ENCODE data around the gene SLC25A11.

Gene SLC25A11

DNA sequence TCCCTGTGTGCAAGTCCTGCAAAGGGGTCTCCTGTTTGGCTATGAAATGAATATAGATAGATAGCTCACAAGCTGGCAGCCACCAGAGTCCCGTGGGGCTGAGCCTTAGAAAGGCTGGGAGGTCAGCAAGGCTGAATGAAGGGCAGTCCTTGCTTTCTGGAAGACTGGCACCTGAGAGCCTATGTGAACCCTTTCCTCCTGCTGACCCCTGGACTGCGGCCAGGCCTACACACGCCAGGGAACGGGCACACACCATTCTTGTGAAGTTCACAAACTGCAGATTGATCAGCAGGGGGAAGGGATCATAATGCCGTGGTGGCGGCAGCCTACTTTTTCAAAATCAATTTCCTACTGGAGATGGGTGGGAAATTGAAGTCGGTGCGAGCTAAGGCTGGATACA, 41.5 kb downstream of the SLC25A11 start:
- no peak overlapping the region for H3K4me3 ChIP-seq (ENCODE audit: low read length)
- no peak for DNase-seq (ENCODE audit: low read depth)
- TF ChIP-seq, protein P1, sequence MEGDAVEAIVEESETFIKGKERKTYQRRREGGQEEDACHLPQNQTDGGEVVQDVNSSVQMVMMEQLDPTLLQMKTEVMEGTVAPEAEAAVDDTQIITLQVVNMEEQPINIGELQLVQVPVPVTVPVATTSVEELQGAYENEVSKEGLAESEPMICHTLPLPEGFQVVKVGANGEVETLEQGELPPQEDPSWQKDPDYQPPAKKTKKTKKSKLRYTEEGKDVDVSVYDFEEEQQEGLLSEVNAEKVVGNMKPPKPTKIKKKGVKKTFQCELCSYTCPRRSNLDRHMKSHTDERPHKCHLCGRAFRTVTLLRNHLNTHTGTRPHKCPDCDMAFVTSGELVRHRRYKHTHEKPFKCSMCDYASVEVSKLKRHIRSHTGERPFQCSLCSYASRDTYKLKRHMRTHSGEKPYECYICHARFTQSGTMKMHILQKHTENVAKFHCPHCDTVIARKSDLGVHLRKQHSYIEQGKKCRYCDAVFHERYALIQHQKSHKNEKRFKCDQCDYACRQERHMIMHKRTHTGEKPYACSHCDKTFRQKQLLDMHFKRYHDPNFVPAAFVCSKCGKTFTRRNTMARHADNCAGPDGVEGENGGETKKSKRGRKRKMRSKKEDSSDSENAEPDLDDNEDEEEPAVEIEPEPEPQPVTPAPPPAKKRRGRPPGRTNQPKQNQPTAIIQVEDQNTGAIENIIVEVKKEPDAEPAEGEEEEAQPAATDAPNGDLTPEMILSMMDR (IDR thresholded peaks at IDR 0.05; ENCODE audit: insufficient read depth, low read depth, low read length, missing control alignments) = no peak

DNA sequence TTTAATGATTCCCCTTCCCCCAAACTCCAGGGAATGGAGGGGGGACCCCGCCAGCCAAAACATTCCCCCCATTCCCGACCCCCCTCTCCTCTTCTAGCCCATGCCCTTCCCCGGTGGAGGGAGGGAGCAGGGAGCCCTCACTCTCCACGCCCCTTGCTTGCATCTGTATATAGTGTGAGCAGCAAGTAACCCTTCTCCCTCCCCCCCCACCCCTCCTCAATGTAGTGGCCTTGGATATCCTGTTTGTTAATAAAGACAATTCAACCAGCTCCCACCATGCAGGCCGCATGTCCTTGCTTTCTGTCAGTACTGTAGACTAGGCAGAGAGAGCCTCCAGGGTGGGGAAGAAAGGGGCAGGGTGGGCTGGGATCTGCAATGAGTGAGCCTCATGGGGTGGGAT, 42.1 kb downstream of the SLC25A11 start:
- DNase-seq (ENCODE audit: low read depth) = no peak
- TF ChIP-seq, protein P1 (IDR thresholded peaks at IDR 0.05; ENCODE audit: insufficient read depth, low read depth, low read length, missing control alignments) = no peak
- no peak overlapping the region for H3K4me3 ChIP-seq (ENCODE audit: low read length)

DNA sequence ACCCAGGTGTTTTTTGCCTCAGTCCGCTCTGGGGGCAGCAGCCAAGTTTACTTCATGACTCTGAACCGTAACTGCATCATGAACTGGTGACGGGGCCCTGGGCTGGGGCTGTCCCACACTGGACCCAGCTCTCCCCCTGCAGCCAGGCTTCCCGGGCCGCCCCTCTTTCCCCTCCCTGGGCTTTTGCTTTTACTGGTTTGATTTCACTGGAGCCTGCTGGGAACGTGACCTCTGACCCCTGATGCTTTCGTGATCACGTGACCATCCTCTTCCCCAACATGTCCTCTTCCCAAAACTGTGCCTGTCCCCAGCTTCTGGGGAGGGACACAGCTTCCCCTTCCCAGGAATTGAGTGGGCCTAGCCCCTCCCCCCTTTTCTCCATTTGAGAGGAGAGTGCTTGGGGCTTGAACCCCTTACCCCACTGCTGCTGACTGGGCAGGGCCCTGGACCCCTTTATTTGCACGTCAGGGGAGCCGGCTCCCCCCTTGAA, 42.6 kb downstream of the SLC25A11 start:
- no peak overlapping the region for H3K4me3 ChIP-seq (ENCODE audit: low read length)
- TF ChIP-seq, protein P1 (IDR thresholded peaks at IDR 0.05; ENCODE audit: insufficient read depth, low read depth, low read length, missing control alignments) = no peak
- DNase-seq (ENCODE audit: low read depth) = no peak

DNA sequence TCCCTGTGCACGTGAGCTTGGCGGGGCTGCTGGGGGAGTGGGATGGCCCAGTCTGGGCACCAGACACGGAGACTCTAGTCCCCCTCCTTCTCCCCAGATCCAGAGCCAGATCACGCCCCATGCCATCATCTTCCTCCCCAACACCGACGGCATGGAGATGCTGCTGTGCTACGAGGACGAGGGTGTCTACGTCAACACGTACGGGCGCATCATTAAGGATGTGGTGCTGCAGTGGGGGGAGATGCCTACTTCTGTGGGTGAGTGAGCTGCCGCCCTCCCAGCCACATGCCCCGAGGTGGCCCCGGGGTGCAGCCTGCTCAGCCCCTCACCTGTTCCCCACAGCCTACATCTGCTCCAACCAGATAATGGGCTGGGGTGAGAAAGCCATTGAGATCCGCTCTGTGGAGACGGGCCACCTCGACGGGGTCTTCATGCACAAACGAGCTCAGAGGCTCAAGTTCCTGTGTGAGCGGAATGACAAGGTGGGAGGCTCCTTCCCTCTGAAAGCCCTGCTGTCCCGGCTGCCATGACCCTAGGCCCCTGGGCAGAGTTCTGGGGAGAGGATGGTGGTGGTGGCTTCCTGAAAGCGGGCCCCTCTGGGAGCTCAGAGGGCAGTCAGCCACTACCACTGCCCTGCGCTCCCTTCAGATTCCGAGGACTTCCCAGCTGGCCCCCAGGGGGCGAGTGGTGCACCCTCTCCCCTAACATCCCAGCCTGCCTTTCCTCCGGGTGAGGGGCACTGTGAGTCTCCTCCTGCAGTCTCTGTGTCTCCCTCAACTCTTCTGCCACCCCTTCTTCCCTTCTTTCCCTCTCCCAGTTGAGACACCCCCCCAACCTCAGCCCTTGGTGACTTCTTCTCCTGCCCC, 43.3 kb downstream of the SLC25A11 start:
- TF ChIP-seq, protein P1 (IDR thresholded peaks at IDR 0.05; ENCODE audit: insufficient read depth, low read depth, low read length, missing control alignments) = peak; percentile 5
- DNase-seq (ENCODE audit: low read depth) = no peak
- no peak overlapping the region for H3K4me3 ChIP-seq (ENCODE audit: low read length)

DNA sequence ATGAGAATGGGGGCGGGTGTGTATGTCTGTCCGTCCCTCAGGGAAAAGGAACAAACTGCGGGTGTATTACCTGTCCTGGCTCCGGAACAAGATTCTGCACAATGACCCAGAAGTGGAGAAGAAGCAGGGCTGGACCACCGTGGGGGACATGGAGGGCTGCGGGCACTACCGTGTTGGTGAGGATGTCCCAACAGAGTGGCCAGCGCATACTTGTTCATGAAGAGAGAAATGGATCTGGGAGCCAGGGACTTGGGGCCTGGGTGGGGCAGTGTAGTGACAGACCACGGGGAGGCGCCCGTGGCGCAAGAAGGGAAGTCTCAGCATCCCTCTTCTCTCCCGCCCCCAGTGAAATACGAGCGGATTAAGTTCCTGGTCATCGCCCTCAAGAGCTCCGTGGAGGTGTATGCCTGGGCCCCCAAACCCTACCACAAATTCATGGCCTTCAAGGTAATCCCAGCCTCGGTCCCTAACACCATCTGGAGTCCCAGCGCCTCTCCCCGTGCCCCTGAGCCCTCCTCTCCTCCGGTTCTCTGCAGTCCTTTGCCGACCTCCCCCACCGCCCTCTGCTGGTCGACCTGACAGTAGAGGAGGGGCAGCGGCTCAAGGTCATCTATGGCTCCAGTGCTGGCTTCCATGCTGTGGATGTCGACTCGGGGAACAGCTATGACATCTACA, 44.1 kb downstream of the SLC25A11 start:
- DNase-seq (ENCODE audit: low read depth) = no peak

DNA sequence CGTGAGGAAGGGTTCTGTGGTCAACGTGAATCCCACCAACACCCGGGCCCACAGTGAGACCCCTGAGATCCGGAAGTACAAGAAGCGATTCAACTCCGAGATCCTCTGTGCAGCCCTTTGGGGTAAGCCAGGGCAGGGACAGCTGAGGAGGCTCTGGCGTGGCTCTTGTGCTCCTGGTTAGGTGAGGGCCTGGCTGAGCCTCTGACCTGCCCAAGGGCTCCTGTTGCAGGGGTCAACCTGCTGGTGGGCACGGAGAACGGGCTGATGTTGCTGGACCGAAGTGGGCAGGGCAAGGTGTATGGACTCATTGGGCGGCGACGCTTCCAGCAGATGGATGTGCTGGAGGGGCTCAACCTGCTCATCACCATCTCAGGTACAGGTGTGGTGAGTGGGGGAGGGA, 44.7 kb downstream of the SLC25A11 start:
- TF ChIP-seq, protein P1 (IDR thresholded peaks at IDR 0.05; ENCODE audit: insufficient read depth, low read depth, low read length, missing control alignments) = no peak
- no peak for DNase-seq (ENCODE audit: low read depth)
- H3K4me3 ChIP-seq (ENCODE audit: low read length) = no peak overlapping the region

More for the DNA sequence above, 44.1 kb downstream of the SLC25A11 start:
- no peak overlapping the region for H3K4me3 ChIP-seq (ENCODE audit: low read length)
- TF ChIP-seq, protein P1 (IDR thresholded peaks at IDR 0.05; ENCODE audit: insufficient read depth, low read depth, low read length, missing control alignments) = peak; percentile 6

All from epithelial cell of esophagus (primary cell).